GM21390 (cell line): ENCODE data around the gene SPX.

Source experiments
- ATAC-seq: cut with Tn5 transposase; IDR thresholded peaks from one replicate; pipeline ENCODE4 v1.9.1; 2021; ENCODE audit not compliant: unreplicated experiment

The SPX gene

GRCh38 chr12:21538061-21538653, 12.1 kb downstream of the SPX start:
- no peak for ATAC-seq

GRCh38 chr12:21539797-21540196, 13.7 kb downstream of the SPX start:
- ATAC-seq, result no peak

GRCh38 chr12:21541773-21542172, 15.7 kb downstream of the SPX start:
- no peak for ATAC-seq

- ATAC-seq, result no peak
Measured at GRCh38 chr12:21542403-21542802, 16.3 kb downstream of the SPX start.

GRCh38 chr12:21543151-21543550, 17.1 kb downstream of the SPX start:
- ATAC-seq, result no peak

- ATAC-seq, result no peak
Measured at GRCh38 chr12:21545557-21545956, 19.5 kb downstream of the SPX start.

GRCh38 chr12:21546716-21547115, 20.6 kb downstream of the SPX start:
- no peak for ATAC-seq

- ATAC-seq, result no peak
Measured at GRCh38 chr12:21547437-21547836, 21.3 kb downstream of the SPX start.

- ATAC-seq, result no peak
Measured at GRCh38 chr12:21551841-21552465, 25.9 kb downstream of the SPX start.

GRCh38 chr12:21552635-21553328, 26.7 kb downstream of the SPX start:
- ATAC-seq, result no peak

- ATAC-seq, result no peak
Measured at GRCh38 chr12:21553329-21553675, 27.2 kb downstream of the SPX start.

- no peak for ATAC-seq
Measured at GRCh38 chr12:21558100-21558679, 32.1 kb downstream of the SPX start.

- no peak for ATAC-seq
Measured at GRCh38 chr12:21559855-21560569, 33.9 kb downstream of the SPX start.

- no peak for ATAC-seq
Measured at GRCh38 chr12:21561158-21561557, 35.1 kb downstream of the SPX start.

GRCh38 chr12:21562859-21563258, 36.8 kb downstream of the SPX start:
- no peak for ATAC-seq

GRCh38 chr12:21566223-21566906, 40.3 kb downstream of the SPX start:
- ATAC-seq, result no peak

- no peak for ATAC-seq
Measured at GRCh38 chr12:21566907-21567394, 40.9 kb downstream of the SPX start.

- ATAC-seq, result no peak
Measured at GRCh38 chr12:21568115-21568514, 42.0 kb downstream of the SPX start.

- ATAC-seq, result no peak
Measured at GRCh38 chr12:21571046-21571445, 45.0 kb downstream of the SPX start.

- ATAC-seq, result no peak
Measured at GRCh38 chr12:21573733-21574358, 47.8 kb downstream of the SPX start.
